H9 (cell line): ENCODE measurements around the gene COPZ2. TPM values are rescaled to one million over a fixed set of nuclear protein-coding genes. Genes with fewer than 3 reads are reported as not detected.
A peak's percentile ranks its signal among the peaks of the same experiment; 100 is the strongest.

ENCODE experiments used
- DNase-seq: peaks from one replicate; pipeline ENCODE4 v3.0.0-alpha.2; 2017
- H2AFZ ChIP-seq: one replicate; pipeline ENCODE4 v1.6.1; 2013; ENCODE audit warnings: mild to moderate bottlenecking, low read length, control low read depth, moderate library complexity
- H2AK5ac ChIP-seq: 2 replicates; pipeline ENCODE4 v1.6.1; 2013; ENCODE audit warnings: low read length, control low read depth, mixed read lengths; ENCODE audit not compliant: insufficient read length
- H2BK120ac ChIP-seq: one replicate; pipeline ENCODE4 v1.6.1; 2013; ENCODE audit warnings: low read depth, mild to moderate bottlenecking, low read length, control low read depth, inconsistent platforms; ENCODE audit not compliant: poor library complexity, severe bottlenecking
- H2BK12ac ChIP-seq: 2 replicates; pipeline ENCODE4 v1.6.1; 2013; ENCODE audit warnings: low read length, control low read depth, mixed read lengths, low read depth; ENCODE audit not compliant: insufficient read length
- H2BK15ac ChIP-seq: 2 replicates; pipeline ENCODE4 v1.6.1; 2013; ENCODE audit warnings: low read depth, low read length, control low read depth
- H2BK20ac ChIP-seq: one replicate; pipeline ENCODE4 v1.6.1; 2013; ENCODE audit warnings: low read depth, mild to moderate bottlenecking, low read length, control low read depth, inconsistent platforms; ENCODE audit not compliant: poor library complexity, severe bottlenecking
- H2BK5ac ChIP-seq: 2 replicates; pipeline ENCODE4 v1.6.1; 2013; ENCODE audit warnings: low read length, control low read depth, mixed read lengths; ENCODE audit not compliant: insufficient read length
- H3K14ac ChIP-seq: 2 replicates; pipeline ENCODE4 v1.6.1; 2013; ENCODE audit warnings: low read length, control low read depth; ENCODE audit not compliant: insufficient read depth
- H3K18ac ChIP-seq: 2 replicates; pipeline ENCODE4 v1.6.1; 2013; ENCODE audit warnings: low read depth, mild to moderate bottlenecking, mixed read lengths, low read length, control low read depth; ENCODE audit not compliant: insufficient read length
- H3K23ac ChIP-seq: 2 replicates; pipeline ENCODE4 v1.6.1; 2013; ENCODE audit warnings: low read length, control low read depth, mixed read lengths, low read depth; ENCODE audit not compliant: insufficient read length
- H3K23me2 ChIP-seq: 2 replicates; pipeline ENCODE4 v1.6.1; 2013; ENCODE audit warnings: low read depth, mild to moderate bottlenecking, mixed read lengths, low read length, control low read depth; ENCODE audit not compliant: insufficient read length, poor library complexity, severe bottlenecking
- H3K27ac ChIP-seq: 2 replicates; pipeline ENCODE4 v1.5.1; 2013; ENCODE audit warnings: low read length, control low read depth, mixed read lengths, low read depth; ENCODE audit not compliant: insufficient read length
- H3K27me3 ChIP-seq: 2 replicates; pipeline ENCODE4 v1.6.1; 2013; ENCODE audit warnings: low read length, control low read depth, inconsistent platforms; ENCODE audit not compliant: insufficient read depth
- H3K4ac ChIP-seq: 2 replicates; pipeline ENCODE4 v1.6.1; 2013; ENCODE audit warnings: low read depth, mild to moderate bottlenecking, control low read depth, inconsistent platforms, low read length, moderate library complexity
- H3K4me1 ChIP-seq: 2 replicates; pipeline ENCODE4 v1.6.1; 2013; ENCODE audit warnings: low read length, control low read depth, inconsistent platforms; ENCODE audit not compliant: insufficient read depth
- H3K4me2 ChIP-seq: 2 replicates; pipeline ENCODE4 v1.6.1; 2013; ENCODE audit warnings: low read length, control low read depth, mixed read lengths; ENCODE audit not compliant: insufficient read length, insufficient read depth
- H3K56ac ChIP-seq: 2 replicates; pipeline ENCODE4 v1.6.1; 2013; ENCODE audit warnings: low read depth, mild to moderate bottlenecking, mixed read lengths, low read length, control low read depth; ENCODE audit not compliant: insufficient read length
- H3K79me1 ChIP-seq: 2 replicates; pipeline ENCODE4 v1.6.1; 2013; ENCODE audit warnings: low read depth, mild to moderate bottlenecking, moderate library complexity, low read length, control low read depth, inconsistent platforms; ENCODE audit not compliant: insufficient read depth, poor library complexity, severe bottlenecking
- H3K79me2 ChIP-seq: 2 replicates; pipeline ENCODE4 v1.6.1; 2013; ENCODE audit warnings: low read length, control low read depth, inconsistent platforms; ENCODE audit not compliant: insufficient read depth
- H3K9ac ChIP-seq: 2 replicates; pipeline ENCODE4 v1.6.1; 2013; ENCODE audit warnings: low read length, control low read depth, mixed read lengths; ENCODE audit not compliant: insufficient read length; ENCODE audit errors: extremely low read depth
- H3K9me3 ChIP-seq: one replicate; pipeline ENCODE4 v1.6.1; 2013; ENCODE audit warnings: low read depth, low read length, inconsistent platforms; ENCODE audit not compliant: control insufficient read depth
- H3T11ph ChIP-seq: one replicate; pipeline ENCODE4 v1.6.1; 2013; ENCODE audit warnings: mild to moderate bottlenecking, low read length, control low read depth, inconsistent platforms
- H4K20me1 ChIP-seq: one replicate; pipeline ENCODE4 v1.6.1; 2013; ENCODE audit not compliant: control insufficient read depth, insufficient read length, insufficient read depth
- H4K5ac ChIP-seq: 2 replicates; pipeline ENCODE4 v1.6.1; 2013; ENCODE audit warnings: low read depth, mild to moderate bottlenecking, mixed read lengths, low read length, control low read depth; ENCODE audit not compliant: insufficient read length
- H4K8ac ChIP-seq: replicated peaks from 2 replicates; pipeline ENCODE4 v1.6.1; 2013; ENCODE audit warnings: low read length, control low read depth, mixed read lengths, low read depth; ENCODE audit not compliant: insufficient read length
- H4K91ac ChIP-seq: 2 replicates; pipeline ENCODE4 v1.6.1; 2013; ENCODE audit warnings: low read depth, mild to moderate bottlenecking, moderate library complexity, mixed read lengths, low read length, control low read depth; ENCODE audit not compliant: insufficient read length
- H3K27ac Mint-ChIP-seq, 3 experiments: 2 replicates in 2 of 3; 3 replicates in 1 of 3; pipeline ENCODE4 v1.8.0; 2020 to 2021; ENCODE audit warnings: mixed read lengths in 3 of 3, mild to moderate bottlenecking in 1 of 3, moderate library complexity in 1 of 3
- H3K27me3 Mint-ChIP-seq: 2 replicates; pipeline ENCODE4 v1.8.0; 2021; ENCODE audit warnings: low read depth, mild to moderate bottlenecking, moderate library complexity, mixed read lengths
- H3K36me3 Mint-ChIP-seq, 3 experiments: 2 replicates in 2 of 3; 3 replicates in 1 of 3; pipeline ENCODE4 v1.8.0; 2020 to 2021; ENCODE audit warnings: low read depth in 3 of 3, mixed read lengths in 3 of 3; ENCODE audit not compliant: insufficient read depth in 1 of 3
- H3K4me1 Mint-ChIP-seq, 2 experiments: 2 replicates each; pipeline ENCODE4 v1.8.0; 2020; ENCODE audit warnings: mixed read lengths in 2 of 2
- H3K4me3 Mint-ChIP-seq, 2 experiments: 2 replicates in 1 of 2; 3 replicates in 1 of 2; pipeline ENCODE4 v1.8.0; 2020 to 2021; ENCODE audit warnings: mild to moderate bottlenecking in 2 of 2, mixed read lengths in 2 of 2, moderate library complexity in 1 of 2
- H3K9me3 Mint-ChIP-seq, 2 experiments: 2 replicates in 1 of 2; 3 replicates in 1 of 2; pipeline ENCODE4 v1.8.0; 2020; ENCODE audit warnings: mild to moderate bottlenecking in 2 of 2, mixed read lengths in 2 of 2, moderate library complexity in 1 of 2
- CTCF ChIP-seq: fragments of 200-600 bp; sonication (generic); conservative IDR thresholded peaks from 3 replicates; pipeline ENCODE4 v1.8.0; 2021; ENCODE audit warnings: antibody characterized with exemption, mild to moderate bottlenecking
- WGBS: extraction: QIAGEN DNeasy Blood & Tissue Kit; methylation state at CpG from one replicate; pipeline ENCODE4 v1.1.7; 2013; ENCODE audit warnings: missing lambda C conversion rate, low lambda C conversion rate, mixed read lengths; ENCODE audit not compliant: insufficient read length; ENCODE audit errors: extremely low coverage; 5-methylcytosine and 5-hydroxymethylcytosine counted together
- total RNA-seq: library from RNA; stranded (reverse); gene quantifications from 2 replicates; pipeline ENCODE4 v1.2.1, GENCODE V29; 2021

Gene COPZ2
- total RNA-seq, 1 experiment from 2014 or later = 0.68 TPM

GRCh38 chr17:48011405-48012150 is 26.0 kb downstream of the COPZ2 start:
- peaks cover 28% of the 10 kb centered on the region for H3K27me3 Mint-ChIP-seq
- DNase-seq = peak; percentile 79
- peaks cover 45 to 50% of the 10 kb centered on the region in 2 experiments for H3K4me1 Mint-ChIP-seq

More at GRCh38 chr17:48011405-48012150, 26.0 kb downstream of the COPZ2 start:
- H3K23ac ChIP-seq = no peak overlapping the region
- H4K91ac ChIP-seq = no peak overlapping the region
- no peaks in the 10 kb centered on the region for H3K4me1 ChIP-seq
- no peak overlapping the region for H3K14ac ChIP-seq
- TF ChIP-seq CTCF = peak; percentile 64
- H3K9me3 ChIP-seq = no peaks in the 10 kb centered on the region
- H2BK12ac ChIP-seq = no peak overlapping the region
- peaks cover 0 to 4% (median 0%) of the 10 kb centered on the region in 3 experiments; a peak in 3 of 7 replicates for H3K36me3 Mint-ChIP-seq
- H2BK20ac ChIP-seq = no peak overlapping the region
- H2BK5ac ChIP-seq = no peak overlapping the region
- no peak overlapping the region for H2AK5ac ChIP-seq
- H3K9ac ChIP-seq = no peak overlapping the region
- WGBS = no CpG with 5 or more reads among the region's 23 CpGs
- no peaks in the 10 kb centered on the region for H3K79me2 ChIP-seq
- peak overlapping the region in 2 of 3 experiments; percentile 24 to 55; a peak in 2 of 7 replicates for H3K27ac Mint-ChIP-seq
- H3T11ph ChIP-seq = no peak overlapping the region
- H3K27ac ChIP-seq = no peak overlapping the region
- no peaks in the 10 kb centered on the region for H3K79me1 ChIP-seq
- no peak overlapping the region for H2AFZ ChIP-seq
- H3K4ac ChIP-seq = no peak overlapping the region
- no peak overlapping the region for H4K8ac ChIP-seq
- no peak overlapping the region for H3K56ac ChIP-seq
- H3K23me2 ChIP-seq = peaks cover 9% of the 10 kb centered on the region
- H4K5ac ChIP-seq = no peak overlapping the region
- no peaks in the 10 kb centered on the region; the same call in 1 of the 2 replicates for H3K27me3 ChIP-seq
- peaks cover 0 to 3% of the 10 kb centered on the region in 2 experiments; a peak in 1 of 5 replicates for H3K9me3 Mint-ChIP-seq
- no peak overlapping the region for H2BK120ac ChIP-seq
- no peak overlapping the region for H2BK15ac ChIP-seq
- peak overlapping the region; percentile 63 to 83 for H3K4me3 Mint-ChIP-seq
- peak overlapping the region; percentile 91 for H3K4me2 ChIP-seq
- no peaks in the 10 kb centered on the region for H4K20me1 ChIP-seq
- H3K18ac ChIP-seq = no peak overlapping the region
